Choroid plexus epithelial cell (primary cell): ENCODE data around the gene P3R3URF.

Experiments used
- DNase-seq: peaks from one replicate; pipeline ENCODE4 v3.0.0-alpha.2; 2010; ENCODE audit warnings: low read depth
- H3K4me3 ChIP-seq: 2 replicates; pipeline ENCODE4 v1.5.1; 2011; ENCODE audit warnings: low read depth, mild to moderate bottlenecking, control low read depth, low read length, moderate library complexity
- CTCF ChIP-seq: conservative IDR thresholded peaks from 2 replicates; pipeline ENCODE4 v1.5.1; 2011; ENCODE audit warnings: low read depth, mild to moderate bottlenecking, control low read depth, inconsistent platforms, low read length, moderate library complexity

The P3R3URF gene

DNA sequence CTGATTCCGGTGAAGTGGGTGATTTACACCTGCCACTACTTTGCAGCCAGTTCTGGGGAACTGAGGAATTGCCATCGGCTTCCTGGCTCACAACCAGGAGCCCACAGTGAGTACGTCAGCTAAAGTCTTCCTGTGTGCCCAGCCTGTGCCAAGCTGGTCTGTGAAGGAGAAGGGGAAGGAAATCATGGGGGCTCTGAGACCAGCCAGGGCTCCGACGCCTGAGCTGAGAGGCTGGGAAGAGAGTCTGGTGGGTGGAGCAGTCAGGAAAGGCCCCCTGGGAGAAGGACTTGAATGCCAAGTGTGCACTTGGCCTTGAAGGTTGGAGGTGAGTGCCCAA lies 28.1 kb upstream of the P3R3URF start:
- DNase-seq = no peak
- TF ChIP-seq CTCF = no peak
- H3K4me3 ChIP-seq = no peak overlapping the region

GRCh38 chr1:46203738-46204405 lies 27.6 kb upstream of the P3R3URF start:
- DNase-seq = no peak
- peak overlapping the region; percentile 73 for H3K4me3 ChIP-seq
- no peak for TF ChIP-seq CTCF

- no peak for TF ChIP-seq CTCF
- DNase-seq = no peak
- peak overlapping the region; percentile 2 for H3K4me3 ChIP-seq
Observed at GRCh38 chr1:46199233-46199749, 23.0 kb upstream of the P3R3URF start.

DNA sequence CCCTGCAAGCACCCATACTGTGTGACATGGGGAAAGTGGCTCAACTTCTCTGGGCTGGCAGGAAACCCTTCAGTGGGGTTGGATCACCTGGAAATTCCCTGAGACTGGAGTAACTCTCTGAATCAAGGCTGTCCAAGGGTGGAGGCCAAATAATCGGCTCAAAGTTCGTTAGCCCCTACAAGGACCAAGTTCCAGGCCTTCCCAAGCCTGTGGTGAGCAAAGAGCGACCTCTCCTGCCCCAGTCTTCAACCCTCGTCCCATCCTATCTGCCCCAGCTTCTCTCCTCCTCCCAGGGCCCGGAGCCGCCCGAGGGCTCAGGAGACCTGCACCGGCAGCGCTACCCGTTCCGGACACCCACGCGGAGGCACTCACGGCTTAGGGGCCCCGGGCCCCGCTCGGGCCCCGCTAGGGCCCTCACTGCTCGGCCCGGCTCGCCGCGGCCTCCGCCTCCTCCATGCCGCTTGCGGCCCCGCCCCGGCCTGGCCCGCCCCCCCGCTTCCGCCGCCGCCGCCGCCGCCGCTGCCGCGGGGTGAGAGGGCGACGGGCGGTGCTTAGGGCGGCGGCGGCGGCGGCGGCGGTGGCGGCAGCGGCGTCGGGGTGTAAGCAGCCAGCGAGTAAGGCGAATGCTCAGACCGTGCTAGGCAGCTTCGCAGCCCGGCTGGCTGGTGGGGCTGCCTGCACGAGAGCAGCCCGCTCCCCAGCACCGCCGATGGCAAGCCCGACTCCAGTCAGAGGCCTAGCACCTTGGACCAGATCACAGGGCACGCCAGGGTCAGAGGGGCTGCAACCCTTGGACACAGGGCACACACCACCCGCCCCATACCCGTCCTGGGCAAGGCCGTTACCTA lies 21.9 kb upstream of the P3R3URF start, which contains the start of gene POMGNT1:
POMGNT1 (minus strand) TSS at position 471 of the 848 bp plus-strand sequence. CDS start 613 bp downstream, outside the sequence.
- peak; percentile 47 for DNase-seq
- peak within 1 kb of the TSS; percentile 85 for H3K4me3 ChIP-seq
- TF ChIP-seq CTCF = peak; percentile 14

- no peak for DNase-seq
- peak overlapping the region; percentile 85 for H3K4me3 ChIP-seq
- no peak for TF ChIP-seq CTCF
Observed at GRCh38 chr1:46197560-46197963, 21.3 kb upstream of the P3R3URF start.

DNA sequence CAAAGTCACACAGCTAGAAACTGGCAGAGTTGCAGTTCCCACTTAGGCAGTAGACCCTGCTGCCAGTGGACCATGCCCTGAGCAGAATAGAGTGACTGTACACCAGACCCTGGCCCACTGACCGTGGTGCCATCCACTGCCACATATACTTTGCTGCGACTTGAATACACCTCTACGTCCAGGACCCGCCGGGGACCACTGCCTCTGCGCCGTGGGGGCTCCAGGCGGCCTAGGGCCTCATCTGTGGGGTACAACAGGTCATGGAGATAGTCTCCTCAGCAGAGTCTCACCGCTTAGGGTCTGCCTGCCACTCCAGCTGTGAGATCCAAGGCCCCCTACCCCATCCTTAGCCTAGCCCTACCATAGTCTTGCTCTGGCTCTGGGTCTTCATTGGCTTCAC lies 20.3 kb upstream of the P3R3URF start:
- DNase-seq = no peak
- TF ChIP-seq CTCF = no peak
- H3K4me3 ChIP-seq = no peak overlapping the region
